GM10266 (cell line): Measurements from ENCODE around the gene NPPA.
"Not testable (repeated sequence)": the region's sequence is repeated elsewhere in the genome, so short reads cannot be mapped to it uniquely, and the experiment has no call there.

ENCODE experiments used
- DNase-seq: peaks from one replicate; pipeline ENCODE4 v3.0.0; 2012; ENCODE audit errors: extremely low spot score
- CTCF ChIP-seq: IDR thresholded peaks from 2 replicates; pipeline ENCODE4 v1.5.1; 2012; ENCODE audit warnings: mild to moderate bottlenecking, low read depth; ENCODE audit not compliant: control insufficient read depth, insufficient read depth; ENCODE audit errors: missing control alignments

NPPA gene

GRCh38 chr1:11805422-11806306 is 41.9 kb downstream of the NPPA start, which contains the start of the genes CLCN6 and MTHFR:
Gene CLCN6 (plus strand): TSS chr1:11806191. CDS start chr1:11806263, 72 bp downstream.
Gene MTHFR (minus strand): TSS chr1:11805964. CDS start chr1:11803116, 2,848 bp downstream.
- peak; percentile 97 for DNase-seq
- TF ChIP-seq CTCF, result no peak

- no peak for DNase-seq
- no peak for TF ChIP-seq CTCF
Measured at GRCh38 chr1:11804666-11805421, 42.7 kb downstream of the NPPA start.

GRCh38 chr1:11803924-11804665 is 43.5 kb downstream of the NPPA start:
- not testable (repeated sequence) for DNase-seq

DNA sequence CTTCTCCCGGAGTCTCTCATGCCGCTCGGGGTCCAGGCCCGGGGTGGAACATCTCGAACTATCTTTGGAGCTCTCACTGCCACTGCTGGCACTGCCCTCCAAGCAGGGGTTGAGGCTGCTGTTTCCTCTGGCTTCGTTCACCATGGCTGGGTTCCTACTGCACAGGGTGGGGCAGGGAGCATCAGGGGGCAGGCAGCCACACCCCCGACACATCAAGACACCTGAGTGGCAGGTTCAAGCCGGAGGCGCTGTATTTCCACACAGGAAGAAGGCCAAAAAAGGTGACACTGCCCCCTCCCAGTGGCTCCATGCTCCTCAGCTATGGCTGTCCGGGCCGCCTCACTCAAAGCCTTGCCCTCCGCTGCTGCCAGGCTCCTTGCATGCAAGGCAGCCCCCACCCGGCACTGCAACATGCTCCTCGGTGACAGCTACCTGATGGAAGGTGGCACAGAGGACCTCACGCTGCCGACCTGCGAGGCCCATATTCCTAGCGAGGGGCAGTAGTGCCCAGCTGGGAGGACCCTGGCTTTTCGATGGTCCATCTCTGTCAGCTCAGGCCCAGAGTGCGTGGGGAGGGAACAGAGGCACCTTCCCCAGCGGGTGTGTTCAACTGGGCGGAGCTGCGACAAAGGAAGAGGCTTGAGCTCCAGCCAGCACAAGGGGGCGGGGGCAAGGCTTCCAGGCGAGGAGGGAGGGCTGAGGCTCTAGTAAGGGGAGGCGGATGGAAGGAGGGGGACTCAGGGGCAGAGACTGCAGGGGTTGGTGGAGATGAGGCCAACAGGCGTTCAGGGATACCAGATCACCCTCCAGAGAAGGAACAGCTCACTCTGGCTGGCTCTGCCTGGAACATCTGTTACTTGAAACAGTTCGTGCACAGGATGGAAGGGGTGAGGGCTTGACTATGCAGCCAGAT is 44.4 kb downstream of the NPPA start:
- peak; percentile 80 for DNase-seq
- TF ChIP-seq CTCF, result no peak

DNA sequence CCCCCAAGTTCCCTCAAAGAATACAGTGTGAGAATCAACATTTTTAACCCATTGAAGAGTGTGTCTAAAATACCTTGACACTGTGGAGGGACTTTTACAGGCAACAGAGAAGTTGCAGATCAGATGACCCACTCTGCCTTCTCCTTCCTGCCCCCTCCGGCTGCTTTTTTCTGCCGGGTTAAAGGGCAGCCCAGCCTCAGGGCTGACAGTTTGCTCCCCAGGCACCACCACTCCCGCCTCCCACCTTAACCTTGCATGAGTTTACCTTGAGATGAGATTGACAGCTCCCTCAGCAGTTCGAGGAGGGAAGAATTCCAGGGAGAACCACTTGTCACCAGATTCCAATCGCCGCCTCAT is 45.0 kb downstream of the NPPA start:
- DNase-seq, result no peak
- TF ChIP-seq CTCF, result no peak

- no peak for DNase-seq
- no peak for TF ChIP-seq CTCF
Measured at GRCh38 chr1:11800756-11801433, 46.7 kb downstream of the NPPA start.
